ENCODE results near the gene CREBZF.

DNA sequence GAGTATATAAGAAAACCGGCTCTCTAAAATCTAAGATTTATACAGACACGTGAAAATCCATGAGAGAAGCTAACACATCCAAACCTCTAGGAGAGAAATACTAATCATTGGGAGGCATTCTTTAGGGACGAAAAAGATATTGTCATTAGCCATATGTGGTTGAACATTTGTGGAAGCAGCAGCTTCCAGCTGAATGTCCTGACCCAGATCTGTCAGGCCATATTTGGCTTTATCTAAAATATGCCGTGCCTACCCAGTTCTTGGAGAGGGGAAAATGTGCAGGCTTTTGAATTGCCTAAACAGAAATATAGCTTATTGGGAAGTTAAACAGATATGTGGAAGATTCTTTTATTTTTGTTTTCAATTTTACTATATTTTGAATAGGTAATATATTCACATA is 14.6 kb upstream of the CREBZF start:
- TF ChIP-seq ZNF292 (tag by site-specific recombination; IDR thresholded peaks at IDR 0.05; ENCODE audit: borderline replicate concordance, low read depth) = no peak
- TF ChIP-seq, protein P1, sequence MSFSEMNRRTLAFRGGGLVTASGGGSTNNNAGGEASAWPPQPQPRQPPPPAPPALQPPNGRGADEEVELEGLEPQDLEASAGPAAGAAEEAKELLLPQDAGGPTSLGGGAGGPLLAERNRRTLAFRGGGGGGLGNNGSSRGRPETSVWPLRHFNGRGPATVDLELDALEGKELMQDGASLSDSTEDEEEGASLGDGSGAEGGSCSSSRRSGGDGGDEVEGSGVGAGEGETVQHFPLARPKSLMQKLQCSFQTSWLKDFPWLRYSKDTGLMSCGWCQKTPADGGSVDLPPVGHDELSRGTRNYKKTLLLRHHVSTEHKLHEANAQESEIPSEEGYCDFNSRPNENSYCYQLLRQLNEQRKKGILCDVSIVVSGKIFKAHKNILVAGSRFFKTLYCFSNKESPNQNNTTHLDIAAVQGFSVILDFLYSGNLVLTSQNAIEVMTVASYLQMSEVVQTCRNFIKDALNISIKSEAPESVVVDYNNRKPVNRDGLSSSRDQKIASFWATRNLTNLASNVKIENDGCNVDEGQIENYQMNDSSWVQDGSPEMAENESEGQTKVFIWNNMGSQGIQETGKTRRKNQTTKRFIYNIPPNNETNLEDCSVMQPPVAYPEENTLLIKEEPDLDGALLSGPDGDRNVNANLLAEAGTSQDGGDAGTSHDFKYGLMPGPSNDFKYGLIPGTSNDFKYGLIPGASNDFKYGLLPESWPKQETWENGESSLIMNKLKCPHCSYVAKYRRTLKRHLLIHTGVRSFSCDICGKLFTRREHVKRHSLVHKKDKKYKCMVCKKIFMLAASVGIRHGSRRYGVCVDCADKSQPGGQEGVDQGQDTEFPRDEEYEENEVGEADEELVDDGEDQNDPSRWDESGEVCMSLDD (tag by site-specific recombination; IDR thresholded peaks at IDR 0.05) = no peak
- TF ChIP-seq ZNF23 (tag by site-specific recombination; IDR thresholded peaks at IDR 0.05; ENCODE audit: borderline replicate concordance) = no peak
- no peak for TF ChIP-seq ZNF10 (tag by site-specific recombination; IDR thresholded peaks at IDR 0.05)
- TF ChIP-seq ZFP41 (tag by site-specific recombination; IDR thresholded peaks at IDR 0.05; ENCODE audit: borderline replicate concordance) = no peak
- TF ChIP-seq, protein P2, sequence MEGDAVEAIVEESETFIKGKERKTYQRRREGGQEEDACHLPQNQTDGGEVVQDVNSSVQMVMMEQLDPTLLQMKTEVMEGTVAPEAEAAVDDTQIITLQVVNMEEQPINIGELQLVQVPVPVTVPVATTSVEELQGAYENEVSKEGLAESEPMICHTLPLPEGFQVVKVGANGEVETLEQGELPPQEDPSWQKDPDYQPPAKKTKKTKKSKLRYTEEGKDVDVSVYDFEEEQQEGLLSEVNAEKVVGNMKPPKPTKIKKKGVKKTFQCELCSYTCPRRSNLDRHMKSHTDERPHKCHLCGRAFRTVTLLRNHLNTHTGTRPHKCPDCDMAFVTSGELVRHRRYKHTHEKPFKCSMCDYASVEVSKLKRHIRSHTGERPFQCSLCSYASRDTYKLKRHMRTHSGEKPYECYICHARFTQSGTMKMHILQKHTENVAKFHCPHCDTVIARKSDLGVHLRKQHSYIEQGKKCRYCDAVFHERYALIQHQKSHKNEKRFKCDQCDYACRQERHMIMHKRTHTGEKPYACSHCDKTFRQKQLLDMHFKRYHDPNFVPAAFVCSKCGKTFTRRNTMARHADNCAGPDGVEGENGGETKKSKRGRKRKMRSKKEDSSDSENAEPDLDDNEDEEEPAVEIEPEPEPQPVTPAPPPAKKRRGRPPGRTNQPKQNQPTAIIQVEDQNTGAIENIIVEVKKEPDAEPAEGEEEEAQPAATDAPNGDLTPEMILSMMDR (tag by site-specific recombination; IDR thresholded peaks at IDR 0.05) = no peak
- TF ChIP-seq, protein P3, sequence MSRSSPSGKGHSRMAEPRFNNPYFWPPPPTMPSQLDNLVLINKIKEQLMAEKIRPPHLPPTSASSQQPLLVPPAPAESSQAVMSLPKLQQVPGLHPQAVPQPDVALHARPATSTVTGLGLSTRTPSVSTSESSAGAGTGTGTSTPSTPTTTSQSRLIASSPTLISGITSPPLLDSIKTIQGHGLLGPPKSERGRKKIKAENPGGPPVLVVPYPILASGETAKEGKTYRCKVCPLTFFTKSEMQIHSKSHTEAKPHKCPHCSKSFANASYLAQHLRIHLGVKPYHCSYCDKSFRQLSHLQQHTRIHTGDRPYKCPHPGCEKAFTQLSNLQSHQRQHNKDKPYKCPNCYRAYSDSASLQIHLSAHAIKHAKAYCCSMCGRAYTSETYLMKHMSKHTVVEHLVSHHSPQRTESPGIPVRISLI (tag by site-specific recombination; IDR thresholded peaks at IDR 0.05) = no peak
- TF ChIP-seq HOXC10 (CRISPR knock-in tag; IDR thresholded peaks at IDR 0.05) = no peak

All from HEK293 (cell line).